ENCODE results near the gene SLC12A8. TPM values are rescaled to one million over a fixed set of nuclear protein-coding genes. Genes with fewer than 3 reads are reported as not detected.

Gene SLC12A8
- total RNA-seq, 2 donors from 2014 or later, result 3.0 to 4.1 TPM

GRCh38 chr3:125192190-125193035 lies 20.1 kb downstream of the SLC12A8 start:
- Histone ChIP-seq H3K27me3 (replicated peaks; ENCODE audit: insufficient read depth) (no peaks in the 10 kb centered on the region), H3K4me1 (ENCODE audit: control insufficient read depth in 1 of 2, low read depth in 2 of 2) (no peaks in the 10 kb centered on the region), H3K36me3 (no peaks in the 10 kb centered on the region), H3K4me3 (no peak overlapping the region), H3K27ac (no peak overlapping the region), H3K9me3 (no peaks in the 10 kb centered on the region)
- ATAC-seq (ENCODE audit: insufficient number of reproducible peaks, low FRiP score, low read depth), result no peak
- DNase-seq (ENCODE audit: low spot score), result no peak
- TF ChIP-seq CTCF (IDR thresholded peaks at IDR 0.05), result no peak

- ATAC-seq (ENCODE audit: insufficient number of reproducible peaks, low FRiP score, low read depth) (no peak), DNase-seq (ENCODE audit: low spot score) (no peak)
- TF ChIP-seq CTCF (IDR thresholded peaks at IDR 0.05), result no peak
- Histone ChIP-seq H3K27me3 (replicated peaks; ENCODE audit: insufficient read depth) (no peaks in the 10 kb centered on the region), H3K36me3 (no peaks in the 10 kb centered on the region), H3K27ac (no peak overlapping the region), H3K9me3 (no peaks in the 10 kb centered on the region), H3K4me1 (ENCODE audit: control insufficient read depth in 1 of 2, low read depth in 2 of 2) (peaks cover 0 to under 1% of the 10 kb centered on the region in 2 donors), H3K4me3 (no peak overlapping the region)
Observed at GRCh38 chr3:125191730-125192129, 20.8 kb downstream of the SLC12A8 start.

GRCh38 chr3:125191256-125191655 lies 21.3 kb downstream of the SLC12A8 start:
- ATAC-seq (ENCODE audit: insufficient number of reproducible peaks, low FRiP score, low read depth), result no peak
- H3K4me1 ChIP-seq (ENCODE audit: control insufficient read depth in 1 of 2, low read depth in 2 of 2), result peaks cover 0 to 5% of the 10 kb centered on the region in 2 donors
- no peaks in the 10 kb centered on the region for H3K27me3 ChIP-seq (replicated peaks; ENCODE audit: insufficient read depth)
- no peak for DNase-seq (ENCODE audit: low spot score)
- H3K27ac ChIP-seq, result no peak overlapping the region
- no peak overlapping the region for H3K4me3 ChIP-seq
- H3K36me3 ChIP-seq, result no peaks in the 10 kb centered on the region
- no peaks in the 10 kb centered on the region for H3K9me3 ChIP-seq
- no peak for TF ChIP-seq CTCF (IDR thresholded peaks at IDR 0.05)

GRCh38 chr3:125190786-125191185 lies 21.8 kb downstream of the SLC12A8 start:
- Histone ChIP-seq H3K36me3 (no peaks in the 10 kb centered on the region), H3K27ac (no peak overlapping the region), H3K4me3 (no peak overlapping the region), H3K9me3 (no peaks in the 10 kb centered on the region), H3K27me3 (replicated peaks; ENCODE audit: insufficient read depth) (no peaks in the 10 kb centered on the region), H3K4me1 (ENCODE audit: control insufficient read depth in 1 of 2, low read depth in 2 of 2) (peaks cover 0 to 10% of the 10 kb centered on the region in 2 donors)
- ATAC-seq (ENCODE audit: insufficient number of reproducible peaks, low FRiP score, low read depth) (no peak), DNase-seq (ENCODE audit: low spot score) (no peak)
- TF ChIP-seq CTCF (IDR thresholded peaks at IDR 0.05), result no peak

- DNase-seq (ENCODE audit: low spot score) (no peak), ATAC-seq (ENCODE audit: insufficient number of reproducible peaks, low FRiP score, low read depth) (no peak)
- no peaks in the 10 kb centered on the region for H3K9me3 ChIP-seq
- H3K4me3 ChIP-seq, result no peak overlapping the region
- peaks cover 0 to 13% of the 10 kb centered on the region in 2 donors for H3K4me1 ChIP-seq (ENCODE audit: control insufficient read depth in 1 of 2, low read depth in 2 of 2)
- no peaks in the 10 kb centered on the region for H3K36me3 ChIP-seq
- no peak for TF ChIP-seq CTCF (IDR thresholded peaks at IDR 0.05)
- H3K27me3 ChIP-seq (replicated peaks; ENCODE audit: insufficient read depth), result no peaks in the 10 kb centered on the region
- H3K27ac ChIP-seq, result no peak overlapping the region
Observed at GRCh38 chr3:125189378-125190165, 23.0 kb downstream of the SLC12A8 start.

All from thoracic aorta (tissue), 2 donors.